GM12878 (cell line): ENCODE results near the gene BSN. TPM values are rescaled to one million over a fixed set of nuclear protein-coding genes. Genes with fewer than 3 reads are reported as not detected.

ENCODE experiments used
- ASH2L ChIP-seq: fragments of 300-600, 200-600 bp; sonication (generic); IDR thresholded peaks from 2 replicates; pipeline ENCODE4 v1.6.1; 2017; ENCODE audit warnings: low read depth, mild to moderate bottlenecking, borderline replicate concordance
- BACH1 ChIP-seq: fragments of 450-650 bp; IDR thresholded peaks from 2 replicates; pipeline ENCODE4 v1.6.1; 2017; ENCODE audit warnings: mild to moderate bottlenecking, borderline replicate concordance
- CBX5 ChIP-seq: sonication (generic); IDR thresholded peaks from 2 replicates; pipeline ENCODE4 v1.6.1; 2016; ENCODE audit warnings: low read depth, moderate library complexity, mild to moderate bottlenecking, inconsistent platforms
- ESRRA ChIP-seq: IDR thresholded peaks from 2 replicates; pipeline ENCODE4 v1.6.1; 2012; ENCODE audit warnings: mild to moderate bottlenecking, low read length, improper control_type of control experiment
- HDAC6 ChIP-seq: fragments of 200-600 bp; sonication (generic); IDR thresholded peaks from one replicate; pipeline ENCODE4 v1.8.0; 2017; ENCODE audit warnings: antibody characterized with exemption; ENCODE audit not compliant: unreplicated experiment
- NR2C1 ChIP-seq: fragments of 450-650 bp; IDR thresholded peaks from 2 replicates; pipeline ENCODE4 v1.6.1; 2017; ENCODE audit warnings: antibody characterized with exemption, mild to moderate bottlenecking, moderate library complexity
- POU2F2 ChIP-seq: IDR thresholded peaks from 3 replicates; pipeline ENCODE4 v1.6.1; 2011; ENCODE audit warnings: low read depth, mild to moderate bottlenecking, low read length, borderline replicate concordance
- RUNX3 ChIP-seq: IDR thresholded peaks from 2 replicates; pipeline ENCODE4 v1.6.1; 2012; ENCODE audit warnings: low read length, inconsistent platforms
- TARDBP ChIP-seq: IDR thresholded peaks from 2 replicates; pipeline ENCODE4 v1.6.1; 2016; ENCODE audit warnings: borderline replicate concordance
- polyA plus RNA-seq, 11 experiments: library from polyadenylated mRNA; depleted of rRNA in 4 of 11; unstranded in 6 of 11; stranded (reverse) in 5 of 11; fragments of >200 nt; fragmentation: Nextera tagmentation in 4 of 11; fragmentation: Illumina TruSeq in 1 of 11; extraction: Ambion mirVana in 4 of 11; extraction: Trizol in 1 of 11; gene quantifications; 1 replicate in 1 of 11; 2 replicates in 10 of 11; pipeline versions ENCODE4 v1.2.1 to v1.2.3, GENCODE V29; 2011 to 2016; ENCODE audit warnings: inconsistent platforms in 2 of 11, missing spikeins in 2 of 11, low read depth in 1 of 11
- total RNA-seq, 4 experiments: library from RNA; depleted of rRNA in 3 of 4; stranded (reverse); fragments of >200 nt in 3 of 4; fragmentation: Illumina TruSeq in 1 of 4; extraction: Trizol in 1 of 4; gene quantifications; 2 replicates each; pipeline versions ENCODE4 v1.2.1 to v1.2.3, GENCODE V29; 2013 to 2021
- TF ChIP-seq, protein P1 (sequence below): fragments of 450-650 bp; IDR thresholded peaks from 2 replicates; pipeline ENCODE4 v1.6.1; 2016; ENCODE audit warnings: mild to moderate bottlenecking, moderate library complexity, borderline replicate concordance
- TF ChIP-seq, protein P2 (sequence below): fragments of 450-650 bp; IDR thresholded peaks from 2 replicates; pipeline ENCODE4 v1.6.1; 2017; ENCODE audit warnings: low read depth, mild to moderate bottlenecking, moderate library complexity
- TF ChIP-seq, protein P3 (sequence below): fragments of 150-350 bp; IDR thresholded peaks from 2 replicates; pipeline ENCODE4 v1.6.1; 2014; ENCODE audit warnings: mild to moderate bottlenecking, low read depth, low read length
- TF ChIP-seq, protein P4 (sequence below): IDR thresholded peaks from 2 replicates; pipeline ENCODE4 v1.6.1; 2011; ENCODE audit warnings: borderline replicate concordance, low read depth, mild to moderate bottlenecking, moderate library complexity, low read length; ENCODE audit not compliant: insufficient read depth, poor library complexity, severe bottlenecking
- TF ChIP-seq, protein P5 (sequence below): fragments of 450-650 bp; IDR thresholded peaks from 2 replicates; pipeline ENCODE4 v1.6.1; 2014; ENCODE audit warnings: mild to moderate bottlenecking
- TF ChIP-seq, protein P6 (sequence below): fragments of 450-650 bp; conservative IDR thresholded peaks from 2 replicates; pipeline ENCODE4 v1.6.1; 2017; ENCODE audit warnings: mild to moderate bottlenecking, moderate library complexity

The BSN gene
- total and polyA plus RNA-seq, 10 of the 15 experiments (the other 5 are each of a cell fraction or from before 2014, with no cell fraction given): under 0.01 to 0.19 (median 0.05) TPM; not detected in 1

DNA sequence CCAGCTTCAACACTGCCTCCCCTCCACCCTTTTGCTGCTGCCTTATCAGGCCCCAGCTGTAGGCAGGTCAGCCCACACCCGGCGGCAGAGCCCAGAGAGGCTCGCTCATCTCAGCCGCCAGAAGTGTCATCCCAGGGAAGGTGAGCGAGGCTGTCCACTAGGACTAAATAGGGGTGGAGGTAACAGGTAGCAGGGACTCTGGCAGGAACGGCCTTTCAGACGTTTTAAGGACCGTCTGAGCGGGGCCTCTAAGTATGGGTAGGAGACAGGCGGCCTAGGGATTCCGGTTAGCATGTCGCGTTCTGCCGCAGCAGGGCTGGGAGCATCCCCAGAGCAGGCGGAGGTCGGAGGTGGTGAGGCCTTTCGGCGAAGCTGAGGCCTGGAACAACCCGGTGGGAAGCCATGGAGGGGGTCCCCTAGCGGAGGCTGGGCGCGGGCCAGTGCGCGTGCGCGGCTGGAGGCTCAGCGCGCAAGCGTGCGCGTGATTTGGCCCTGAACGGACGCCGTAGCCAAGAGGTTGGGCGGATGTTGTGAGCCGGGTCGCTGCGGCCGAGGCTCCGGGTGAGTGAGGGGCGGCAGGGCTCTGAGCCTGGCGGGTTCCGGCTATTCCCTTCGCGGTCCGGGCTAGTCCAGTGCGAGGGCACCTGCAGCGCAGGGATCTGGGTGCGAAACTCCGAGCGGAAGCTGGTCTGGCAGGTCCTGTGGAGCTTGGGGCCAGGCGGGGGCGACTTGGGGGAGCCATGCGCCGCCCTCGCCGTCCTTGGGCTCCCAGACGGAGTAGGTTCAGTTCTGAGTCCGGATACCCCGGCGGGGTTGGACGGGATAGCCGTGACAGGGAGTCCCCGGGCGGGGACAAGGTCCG, 135.0 kb downstream of the BSN start, which contains the start of the genes MST1 and RNF123 (continued):
- TF ChIP-seq CBX5: no peak
- peak; percentile 76; the same call in 1 of the 2 replicates for TF ChIP-seq ASH2L
- TF ChIP-seq, protein P1, sequence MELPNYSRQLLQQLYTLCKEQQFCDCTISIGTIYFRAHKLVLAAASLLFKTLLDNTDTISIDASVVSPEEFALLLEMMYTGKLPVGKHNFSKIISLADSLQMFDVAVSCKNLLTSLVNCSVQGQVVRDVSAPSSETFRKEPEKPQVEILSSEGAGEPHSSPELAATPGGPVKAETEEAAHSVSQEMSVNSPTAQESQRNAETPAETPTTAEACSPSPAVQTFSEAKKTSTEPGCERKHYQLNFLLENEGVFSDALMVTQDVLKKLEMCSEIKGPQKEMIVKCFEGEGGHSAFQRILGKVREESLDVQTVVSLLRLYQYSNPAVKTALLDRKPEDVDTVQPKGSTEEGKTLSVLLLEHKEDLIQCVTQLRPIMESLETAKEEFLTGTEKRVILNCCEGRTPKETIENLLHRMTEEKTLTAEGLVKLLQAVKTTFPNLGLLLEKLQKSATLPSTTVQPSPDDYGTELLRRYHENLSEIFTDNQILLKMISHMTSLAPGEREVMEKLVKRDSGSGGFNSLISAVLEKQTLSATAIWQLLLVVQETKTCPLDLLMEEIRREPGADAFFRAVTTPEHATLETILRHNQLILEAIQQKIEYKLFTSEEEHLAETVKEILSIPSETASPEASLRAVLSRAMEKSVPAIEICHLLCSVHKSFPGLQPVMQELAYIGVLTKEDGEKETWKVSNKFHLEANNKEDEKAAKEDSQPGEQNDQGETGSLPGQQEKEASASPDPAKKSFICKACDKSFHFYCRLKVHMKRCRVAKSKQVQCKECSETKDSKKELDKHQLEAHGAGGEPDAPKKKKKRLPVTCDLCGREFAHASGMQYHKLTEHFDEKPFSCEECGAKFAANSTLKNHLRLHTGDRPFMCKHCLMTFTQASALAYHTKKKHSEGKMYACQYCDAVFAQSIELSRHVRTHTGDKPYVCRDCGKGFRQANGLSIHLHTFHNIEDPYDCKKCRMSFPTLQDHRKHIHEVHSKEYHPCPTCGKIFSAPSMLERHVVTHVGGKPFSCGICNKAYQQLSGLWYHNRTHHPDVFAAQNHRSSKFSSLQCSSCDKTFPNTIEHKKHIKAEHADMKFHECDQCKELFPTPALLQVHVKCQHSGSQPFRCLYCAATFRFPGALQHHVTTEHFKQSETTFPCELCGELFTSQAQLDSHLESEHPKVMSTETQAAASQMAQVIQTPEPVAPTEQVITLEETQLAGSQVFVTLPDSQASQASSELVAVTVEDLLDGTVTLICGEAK: peak; percentile 89
- TF ChIP-seq, protein P2, sequence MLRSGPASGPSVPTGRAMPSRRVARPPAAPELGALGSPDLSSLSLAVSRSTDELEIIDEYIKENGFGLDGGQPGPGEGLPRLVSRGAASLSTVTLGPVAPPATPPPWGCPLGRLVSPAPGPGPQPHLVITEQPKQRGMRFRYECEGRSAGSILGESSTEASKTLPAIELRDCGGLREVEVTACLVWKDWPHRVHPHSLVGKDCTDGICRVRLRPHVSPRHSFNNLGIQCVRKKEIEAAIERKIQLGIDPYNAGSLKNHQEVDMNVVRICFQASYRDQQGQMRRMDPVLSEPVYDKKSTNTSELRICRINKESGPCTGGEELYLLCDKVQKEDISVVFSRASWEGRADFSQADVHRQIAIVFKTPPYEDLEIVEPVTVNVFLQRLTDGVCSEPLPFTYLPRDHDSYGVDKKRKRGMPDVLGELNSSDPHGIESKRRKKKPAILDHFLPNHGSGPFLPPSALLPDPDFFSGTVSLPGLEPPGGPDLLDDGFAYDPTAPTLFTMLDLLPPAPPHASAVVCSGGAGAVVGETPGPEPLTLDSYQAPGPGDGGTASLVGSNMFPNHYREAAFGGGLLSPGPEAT: peak; percentile 75
- peak; percentile 39; the same call in 1 of the 2 replicates for TF ChIP-seq RUNX3
- TF ChIP-seq, protein P3, sequence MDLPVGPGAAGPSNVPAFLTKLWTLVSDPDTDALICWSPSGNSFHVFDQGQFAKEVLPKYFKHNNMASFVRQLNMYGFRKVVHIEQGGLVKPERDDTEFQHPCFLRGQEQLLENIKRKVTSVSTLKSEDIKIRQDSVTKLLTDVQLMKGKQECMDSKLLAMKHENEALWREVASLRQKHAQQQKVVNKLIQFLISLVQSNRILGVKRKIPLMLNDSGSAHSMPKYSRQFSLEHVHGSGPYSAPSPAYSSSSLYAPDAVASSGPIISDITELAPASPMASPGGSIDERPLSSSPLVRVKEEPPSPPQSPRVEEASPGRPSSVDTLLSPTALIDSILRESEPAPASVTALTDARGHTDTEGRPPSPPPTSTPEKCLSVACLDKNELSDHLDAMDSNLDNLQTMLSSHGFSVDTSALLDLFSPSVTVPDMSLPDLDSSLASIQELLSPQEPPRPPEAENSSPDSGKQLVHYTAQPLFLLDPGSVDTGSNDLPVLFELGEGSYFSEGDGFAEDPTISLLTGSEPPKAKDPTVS: no peak
- TF ChIP-seq, protein P4, sequence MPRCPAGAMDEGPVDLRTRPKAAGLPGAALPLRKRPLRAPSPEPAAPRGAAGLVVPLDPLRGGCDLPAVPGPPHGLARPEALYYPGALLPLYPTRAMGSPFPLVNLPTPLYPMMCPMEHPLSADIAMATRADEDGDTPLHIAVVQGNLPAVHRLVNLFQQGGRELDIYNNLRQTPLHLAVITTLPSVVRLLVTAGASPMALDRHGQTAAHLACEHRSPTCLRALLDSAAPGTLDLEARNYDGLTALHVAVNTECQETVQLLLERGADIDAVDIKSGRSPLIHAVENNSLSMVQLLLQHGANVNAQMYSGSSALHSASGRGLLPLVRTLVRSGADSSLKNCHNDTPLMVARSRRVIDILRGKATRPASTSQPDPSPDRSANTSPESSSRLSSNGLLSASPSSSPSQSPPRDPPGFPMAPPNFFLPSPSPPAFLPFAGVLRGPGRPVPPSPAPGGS: no peak
- peak; percentile 53; the same call in 1 of the 2 replicates for TF ChIP-seq NR2C1
- TF ChIP-seq, protein P5, sequence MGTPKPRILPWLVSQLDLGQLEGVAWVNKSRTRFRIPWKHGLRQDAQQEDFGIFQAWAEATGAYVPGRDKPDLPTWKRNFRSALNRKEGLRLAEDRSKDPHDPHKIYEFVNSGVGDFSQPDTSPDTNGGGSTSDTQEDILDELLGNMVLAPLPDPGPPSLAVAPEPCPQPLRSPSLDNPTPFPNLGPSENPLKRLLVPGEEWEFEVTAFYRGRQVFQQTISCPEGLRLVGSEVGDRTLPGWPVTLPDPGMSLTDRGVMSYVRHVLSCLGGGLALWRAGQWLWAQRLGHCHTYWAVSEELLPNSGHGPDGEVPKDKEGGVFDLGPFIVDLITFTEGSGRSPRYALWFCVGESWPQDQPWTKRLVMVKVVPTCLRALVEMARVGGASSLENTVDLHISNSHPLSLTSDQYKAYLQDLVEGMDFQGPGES: 0 out of 2 replicates have a peak, but pooled peaks have one; percentile 11
- 0 out of 2 replicates have a peak, but pooled peaks have one; percentile 59 for TF ChIP-seq TARDBP
- TF ChIP-seq POU2F2: peak; percentile 25; the same call in 1 of the 3 replicates
- peak; percentile 34; the same call in 1 of the 2 replicates for TF ChIP-seq BACH1
- TF ChIP-seq, protein P6, sequence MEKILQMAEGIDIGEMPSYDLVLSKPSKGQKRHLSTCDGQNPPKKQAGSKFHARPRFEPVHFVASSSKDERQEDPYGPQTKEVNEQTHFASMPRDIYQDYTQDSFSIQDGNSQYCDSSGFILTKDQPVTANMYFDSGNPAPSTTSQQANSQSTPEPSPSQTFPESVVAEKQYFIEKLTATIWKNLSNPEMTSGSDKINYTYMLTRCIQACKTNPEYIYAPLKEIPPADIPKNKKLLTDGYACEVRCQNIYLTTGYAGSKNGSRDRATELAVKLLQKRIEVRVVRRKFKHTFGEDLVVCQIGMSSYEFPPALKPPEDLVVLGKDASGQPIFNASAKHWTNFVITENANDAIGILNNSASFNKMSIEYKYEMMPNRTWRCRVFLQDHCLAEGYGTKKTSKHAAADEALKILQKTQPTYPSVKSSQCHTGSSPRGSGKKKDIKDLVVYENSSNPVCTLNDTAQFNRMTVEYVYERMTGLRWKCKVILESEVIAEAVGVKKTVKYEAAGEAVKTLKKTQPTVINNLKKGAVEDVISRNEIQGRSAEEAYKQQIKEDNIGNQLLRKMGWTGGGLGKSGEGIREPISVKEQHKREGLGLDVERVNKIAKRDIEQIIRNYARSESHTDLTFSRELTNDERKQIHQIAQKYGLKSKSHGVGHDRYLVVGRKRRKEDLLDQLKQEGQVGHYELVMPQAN: peak; percentile 87
- 0 out of 2 replicates have a peak, but pooled peaks have one; percentile 14 for TF ChIP-seq ESRRA
- TF ChIP-seq HDAC6: no peak
